MM.1S (cell line): ENCODE measurements around the gene KCNJ2.

Source experiments
- CTCF ChIP-seq: fragments of 300-600 bp; sonication (generic); IDR thresholded peaks from 2 replicates; pipeline ENCODE4 v1.5.1; 2016; ENCODE audit warnings: antibody characterized with exemption, low read length, mixed read lengths
- EZH2 ChIP-seq: fragments of 300-600 bp; sonication (generic); optimal IDR thresholded peaks from 2 replicates; pipeline ENCODE3; 2017; ENCODE audit warnings: low read depth, mild to moderate bottlenecking, antibody characterized with exemption, low read length, mixed read lengths

GRCh38 chr17:70134777-70135176 lies 34.6 kb upstream of the KCNJ2 start:
- TF ChIP-seq CTCF, result no peak
- no peak for TF ChIP-seq EZH2
